ENCODE data around the gene MICB.
"Not testable (repeated sequence)": the region's sequence is repeated elsewhere in the genome, so short reads cannot be mapped to it uniquely, and the experiment has no call there.

The MICB gene

DNA sequence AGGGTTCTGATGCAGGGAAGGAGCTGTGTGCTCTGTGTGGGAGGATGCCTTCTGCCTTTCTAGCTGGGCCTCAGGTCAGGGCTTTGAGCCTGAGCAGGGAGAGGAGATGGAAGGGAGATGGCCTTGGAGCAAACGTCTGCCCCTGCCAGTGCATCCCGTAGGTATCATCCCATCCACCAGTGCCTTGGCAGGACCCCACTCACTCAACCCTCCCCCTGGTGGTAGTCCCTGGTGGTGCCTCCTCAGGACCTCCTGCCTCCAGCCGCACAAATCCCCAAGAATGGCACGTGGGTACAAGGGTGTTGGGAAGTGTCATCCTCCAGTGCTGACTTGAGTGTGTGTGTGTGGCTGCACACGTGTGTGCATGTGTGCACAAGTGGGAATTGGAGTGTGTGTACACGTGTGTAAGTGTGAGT, 23.1 kb upstream of the MICB start:
- no peak for DNase-seq (ENCODE audit: low read depth)

DNA sequence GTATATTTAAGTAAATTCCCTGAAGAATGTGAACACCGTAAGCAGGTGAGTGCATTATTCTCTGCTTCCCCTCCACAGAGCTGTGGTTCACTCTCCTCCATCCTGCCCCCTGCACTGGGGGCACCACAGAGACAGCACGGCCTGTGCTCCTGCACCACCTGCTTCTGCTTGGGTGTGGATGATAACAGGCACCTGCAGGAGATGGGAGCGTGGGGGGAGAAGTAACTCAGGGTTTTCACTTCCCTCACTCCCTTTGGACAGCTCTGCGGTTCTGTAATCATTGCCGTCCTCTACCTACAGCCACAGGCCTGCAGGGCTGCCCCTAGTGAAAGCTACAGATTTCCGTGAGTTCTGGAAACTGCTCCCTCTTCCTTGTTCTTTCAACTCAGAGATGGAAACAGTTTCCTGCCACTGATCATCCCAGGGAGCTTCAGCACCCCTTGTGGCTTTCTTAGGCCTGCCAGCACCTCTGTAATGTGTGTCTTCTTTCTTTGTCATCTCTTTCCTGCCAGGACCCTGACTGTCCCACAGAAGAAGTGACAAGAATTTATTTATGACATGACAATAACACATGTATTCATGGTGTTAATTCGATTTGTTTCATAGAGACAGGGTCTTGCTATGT, 21.3 kb upstream of the MICB start:
- DNase-seq (ENCODE audit: low read depth): no peak

DNA sequence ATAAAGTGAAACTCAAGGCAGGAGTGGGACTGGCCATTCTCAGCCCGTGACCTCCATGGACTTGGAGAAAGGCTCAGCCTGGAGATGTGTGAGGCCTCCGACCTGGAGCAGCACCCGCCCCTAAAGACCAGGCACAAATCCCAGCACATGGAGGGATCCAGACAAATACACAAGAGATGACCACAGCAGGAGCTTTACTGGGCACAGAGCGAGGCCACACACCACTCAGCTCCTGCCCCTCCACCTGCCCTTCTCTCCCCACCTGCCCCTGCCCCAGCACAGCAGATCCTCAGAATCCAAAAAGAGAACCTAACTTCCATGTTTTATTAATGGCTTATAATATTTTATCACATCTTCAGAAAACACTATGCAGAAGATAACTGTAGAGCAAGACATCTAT, 20.4 kb upstream of the MICB start:
- DNase-seq (ENCODE audit: low read depth): no peak

DNA sequence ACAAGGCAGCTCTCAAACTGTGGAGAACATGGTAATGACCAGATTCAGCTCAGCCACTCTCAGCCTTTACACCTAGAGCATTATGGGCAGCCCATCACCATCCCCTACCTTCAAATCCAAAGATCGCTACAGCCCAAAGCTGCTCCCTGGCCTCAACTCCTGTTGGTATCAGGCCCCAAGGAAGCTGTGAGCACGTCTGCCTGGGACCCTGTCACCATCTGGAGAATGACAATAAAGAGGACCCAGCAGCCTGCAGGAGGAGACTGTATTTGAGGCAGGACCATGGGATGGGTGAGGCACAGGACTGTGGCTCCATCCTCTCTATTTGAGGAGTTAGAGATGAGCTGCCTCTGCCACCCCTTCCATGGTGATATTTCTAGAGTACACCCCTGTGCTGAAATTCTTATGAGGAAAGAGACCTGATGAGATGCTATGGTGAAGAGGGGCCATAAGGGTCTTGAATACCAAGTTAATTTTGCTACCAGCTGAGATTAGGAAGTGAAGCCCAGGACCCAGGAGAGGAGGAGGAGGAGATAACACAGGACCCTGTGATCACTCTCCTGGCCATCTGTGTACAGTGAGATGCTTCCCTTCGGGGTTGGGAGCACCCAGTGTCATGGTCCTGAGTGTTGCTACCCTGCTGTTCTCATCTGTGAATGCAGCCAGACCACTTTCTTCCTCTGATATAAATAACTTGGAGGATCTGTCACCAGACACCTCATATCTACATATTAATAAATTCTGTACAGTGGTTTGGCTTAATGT, 19.6 kb upstream of the MICB start:
- no peak for DNase-seq (ENCODE audit: low read depth)

DNA sequence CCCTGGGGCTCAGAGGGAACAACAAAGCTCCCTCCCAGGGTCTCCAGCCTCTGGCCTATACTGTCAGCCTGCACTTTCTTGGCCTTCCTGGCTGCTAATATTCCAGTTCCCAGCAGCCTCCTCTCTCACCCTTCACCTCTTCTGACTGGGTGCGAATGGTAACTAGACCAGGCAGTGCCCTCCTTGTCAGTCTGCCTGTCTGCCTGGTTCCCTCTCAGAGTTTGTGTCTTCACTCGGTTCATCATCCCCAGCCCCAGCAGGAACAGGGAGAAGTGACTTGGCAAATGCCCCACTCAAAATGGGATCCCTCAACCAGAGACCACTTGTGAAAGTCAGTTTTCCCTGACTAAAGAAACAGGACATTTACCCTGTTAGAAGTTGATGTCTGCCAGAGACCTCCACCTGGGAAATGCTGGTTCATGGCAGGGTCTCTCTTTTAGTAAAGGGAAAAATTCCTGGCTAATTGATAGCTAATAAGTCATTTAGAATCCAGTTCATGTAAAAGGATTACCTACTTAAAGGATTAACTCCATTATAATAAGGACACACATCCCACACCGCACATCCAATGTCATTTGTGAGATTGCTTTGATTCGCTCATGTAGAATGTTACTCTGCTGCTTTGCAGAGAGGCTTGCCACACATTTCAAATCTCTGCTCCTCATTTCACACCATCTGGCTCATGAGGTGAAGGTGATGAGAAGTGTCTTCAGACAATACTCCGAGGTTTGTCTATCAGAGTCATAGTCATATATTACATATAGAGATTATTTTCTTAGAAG, 18.6 kb upstream of the MICB start:
- DNase-seq (ENCODE audit: low read depth): no peak

DNA sequence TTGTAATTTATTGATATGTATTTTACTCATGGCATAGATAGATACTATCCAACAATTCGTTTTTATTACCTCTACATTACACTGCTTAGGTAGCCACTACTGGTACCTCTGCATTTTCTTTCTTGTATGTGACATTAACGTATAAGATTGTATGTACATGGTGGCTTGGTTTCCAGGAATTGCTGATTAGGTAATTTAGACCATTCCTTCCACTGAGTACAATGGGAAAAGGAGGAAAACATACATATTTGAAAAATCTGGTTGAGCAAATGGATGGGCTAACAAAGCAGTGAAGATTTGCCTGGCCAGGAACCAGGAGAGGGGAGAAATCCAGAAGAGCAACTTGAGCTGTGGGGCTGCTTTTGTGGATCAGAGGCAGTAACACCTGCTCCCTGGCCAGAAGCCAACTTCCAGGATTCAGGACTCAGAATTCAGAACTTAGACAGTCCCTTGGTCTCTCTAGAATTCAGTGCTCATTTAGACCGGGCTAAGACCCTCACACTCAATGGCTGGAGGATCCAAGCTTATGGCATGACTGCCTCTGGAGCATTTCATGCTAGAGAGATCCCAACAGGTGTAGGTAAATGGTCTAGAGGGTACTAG, 17.9 kb upstream of the MICB start:
- DNase-seq (ENCODE audit: low read depth): no peak

DNA sequence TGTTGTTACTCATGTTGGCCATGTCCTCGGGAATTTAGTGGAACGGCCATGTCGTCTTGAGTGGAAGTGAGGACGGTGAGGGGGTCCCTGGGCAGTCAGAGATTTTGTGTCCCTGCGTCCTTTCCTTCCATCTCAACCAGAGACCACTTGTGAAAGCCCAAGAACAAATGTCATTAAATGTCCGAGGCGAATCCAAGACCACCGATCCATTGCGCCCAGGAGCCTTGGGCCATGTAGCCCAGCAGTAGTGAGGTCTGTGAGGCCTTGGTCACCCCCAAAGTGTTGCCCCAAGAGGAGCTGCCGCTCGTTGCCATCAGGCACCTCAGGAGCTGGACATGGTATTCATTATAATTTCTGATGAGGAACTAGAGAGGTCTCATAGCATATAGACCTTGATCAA, 17.4 kb upstream of the MICB start:
- no peak for DNase-seq (ENCODE audit: low read depth)

DNA sequence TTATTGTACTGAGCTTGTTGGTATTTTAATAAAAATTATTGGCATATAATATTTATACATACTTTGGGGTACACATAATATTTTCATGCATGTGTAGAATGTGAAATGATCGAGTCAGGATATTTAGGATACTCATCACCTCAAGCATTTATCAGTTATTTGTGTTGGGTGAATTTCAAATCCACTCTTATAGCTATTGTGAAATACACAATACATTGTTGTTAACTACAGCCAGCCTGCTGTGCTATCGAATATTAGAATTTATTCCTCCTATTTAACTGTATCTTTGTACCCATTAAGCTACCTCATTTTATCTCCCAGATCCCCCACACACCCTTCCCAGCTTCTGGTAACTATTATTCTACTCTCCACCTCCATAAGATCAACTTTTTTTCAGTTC, 14.6 kb upstream of the MICB start:
- DNase-seq (ENCODE audit: low read depth): no peak

DNA sequence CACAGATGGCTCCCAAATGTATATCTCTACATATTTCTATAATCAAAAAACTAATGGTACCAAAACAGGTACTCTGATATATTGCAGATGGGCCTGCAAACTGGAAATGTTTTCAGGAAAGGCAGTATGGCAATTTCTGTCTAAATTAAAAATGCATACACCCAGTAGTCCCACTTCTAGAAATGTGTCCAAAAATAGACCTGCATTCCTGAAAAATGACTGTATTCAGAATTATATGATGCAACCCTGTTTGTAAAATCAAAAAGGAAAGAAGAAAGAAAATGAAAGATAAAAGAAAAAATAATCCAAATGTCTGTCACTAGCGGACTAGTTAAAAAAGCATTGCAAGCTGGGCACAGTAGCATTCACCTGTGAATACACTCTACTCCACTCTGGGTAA, 12.9 kb upstream of the MICB start:
- DNase-seq (ENCODE audit: low read depth): no peak

DNA sequence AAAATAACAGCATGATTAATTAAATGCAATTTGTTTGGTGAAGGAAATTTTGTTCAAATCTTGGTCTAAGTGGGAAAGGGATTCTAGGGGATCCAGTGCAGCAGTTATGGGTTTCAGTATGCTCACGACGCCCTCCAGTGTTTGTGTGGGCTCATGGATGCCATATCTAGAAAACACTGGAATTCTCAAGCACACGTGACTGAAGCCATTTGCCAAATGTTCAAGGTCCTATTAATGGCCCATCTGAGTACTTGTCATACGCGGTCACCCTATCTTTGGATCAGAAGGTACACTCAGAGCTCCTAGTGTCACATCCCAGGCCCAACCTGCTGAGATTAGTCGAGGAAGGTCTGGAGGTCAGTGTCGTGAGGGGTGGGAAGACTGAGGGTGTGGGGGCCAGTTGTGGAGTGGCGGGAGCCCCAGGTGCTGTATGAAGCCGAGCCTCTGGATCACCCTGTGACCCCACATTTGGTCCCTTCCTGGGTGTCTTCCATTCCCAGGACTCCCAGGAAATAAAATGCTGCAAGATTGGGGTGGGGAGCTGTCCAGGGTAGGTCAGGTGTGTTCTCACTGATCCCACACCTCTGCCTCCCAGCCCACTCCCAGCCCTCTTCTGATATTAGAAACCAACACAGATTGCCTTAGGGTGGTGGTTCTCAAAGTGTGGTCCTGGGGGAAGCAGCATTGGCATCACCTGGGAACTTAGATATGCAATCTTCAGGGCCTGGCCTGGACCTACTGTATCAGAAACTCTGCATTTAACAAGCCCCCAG, 11.7 kb upstream of the MICB start:
- DNase-seq (ENCODE audit: low read depth): not testable (repeated sequence)

DNA sequence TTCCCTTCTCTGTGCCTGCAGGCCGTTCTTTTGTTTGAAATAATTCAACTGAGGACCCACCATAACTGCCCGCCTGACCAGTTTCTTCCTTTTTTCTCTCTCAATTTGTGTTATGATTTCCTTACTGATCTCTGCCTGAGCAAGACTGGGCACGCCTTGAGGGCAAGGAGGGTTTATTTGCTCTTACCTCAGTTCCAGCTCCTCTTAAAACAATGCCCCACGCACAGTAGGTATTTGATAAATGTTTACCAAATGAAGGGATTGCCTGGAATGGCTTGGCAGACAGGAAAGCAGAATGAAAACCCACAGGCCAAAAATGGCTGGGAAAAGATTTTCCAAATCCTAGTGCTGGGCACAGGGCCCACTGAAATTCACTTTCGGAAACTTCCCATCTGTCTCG, 10.3 kb upstream of the MICB start:
- DNase-seq (ENCODE audit: low read depth): not testable (repeated sequence)

DNA sequence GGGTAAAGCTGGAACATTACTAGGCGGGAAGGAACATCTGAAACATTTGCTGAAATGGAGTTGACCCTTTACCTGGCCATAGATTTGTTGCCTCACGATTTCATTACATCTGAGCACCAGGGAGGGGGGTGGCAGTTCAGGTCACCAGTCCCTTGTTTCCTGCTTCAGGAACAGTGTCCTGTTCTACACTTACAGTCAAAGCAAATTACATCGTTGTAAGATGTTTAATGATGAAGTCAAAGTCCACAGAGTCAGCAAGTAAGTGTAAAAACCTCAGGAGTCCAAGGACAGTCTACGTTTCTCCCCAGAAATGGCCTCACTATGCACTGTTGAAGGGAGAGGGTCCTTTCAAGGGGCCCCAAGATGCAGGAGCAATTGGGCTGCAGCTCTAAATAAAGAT, 8.9 kb upstream of the MICB start:
- no peak for DNase-seq (ENCODE audit: low read depth)

DNA sequence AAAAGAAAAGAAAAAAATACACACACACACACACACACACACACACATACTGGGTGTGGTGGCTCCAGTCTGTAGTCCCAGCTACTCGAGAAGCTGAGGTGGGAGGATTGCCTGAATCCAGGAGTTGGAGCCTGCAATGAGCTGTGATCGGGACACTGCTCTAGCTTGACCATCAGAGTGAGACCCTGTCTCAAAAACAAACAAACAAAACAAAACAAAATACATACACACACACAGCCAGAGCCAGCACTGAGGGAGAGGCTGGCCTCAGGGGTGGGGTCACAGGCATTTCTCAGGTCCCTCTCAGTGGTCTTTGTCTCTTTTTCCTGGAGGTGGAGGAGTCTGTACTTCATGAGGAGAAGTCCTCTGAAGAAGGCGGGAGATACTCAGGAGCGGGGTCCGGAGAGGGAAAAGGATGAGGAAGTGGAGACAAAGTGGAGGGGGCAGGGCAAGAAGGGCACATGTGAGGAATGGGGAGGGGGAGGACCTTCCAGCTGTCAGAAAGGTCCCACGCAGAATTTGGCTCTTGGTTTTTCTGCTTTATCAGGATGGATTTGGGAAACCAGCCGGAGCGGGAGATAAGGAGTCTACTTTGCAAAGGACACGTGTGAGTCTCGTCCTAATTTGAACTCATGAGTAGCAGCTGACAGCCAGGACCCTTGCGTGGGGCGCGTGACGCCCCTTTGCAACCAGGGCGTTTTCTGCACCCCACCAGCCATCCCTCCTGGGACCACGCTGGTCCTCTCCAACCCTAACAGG, 7.7 kb upstream of the MICB start:
- no peak for DNase-seq (ENCODE audit: low read depth)

DNA sequence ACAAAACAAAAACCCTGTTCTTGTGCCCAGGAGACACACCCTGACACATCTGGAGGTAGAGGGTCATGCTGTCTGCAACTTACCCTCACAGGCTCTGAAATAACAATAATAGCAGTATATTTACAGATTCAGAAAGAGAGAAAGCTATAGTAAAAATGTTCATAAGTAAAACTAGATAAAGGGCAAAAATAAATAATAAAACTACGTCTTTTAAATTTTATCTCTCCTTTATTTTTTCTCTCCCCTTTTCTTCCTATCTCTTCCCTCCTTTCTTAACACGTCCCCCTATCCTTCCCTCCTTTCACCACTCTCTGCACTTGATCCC, 4.4 kb upstream of the MICB start:
- not testable (repeated sequence) for DNase-seq (ENCODE audit: low read depth)

DNA sequence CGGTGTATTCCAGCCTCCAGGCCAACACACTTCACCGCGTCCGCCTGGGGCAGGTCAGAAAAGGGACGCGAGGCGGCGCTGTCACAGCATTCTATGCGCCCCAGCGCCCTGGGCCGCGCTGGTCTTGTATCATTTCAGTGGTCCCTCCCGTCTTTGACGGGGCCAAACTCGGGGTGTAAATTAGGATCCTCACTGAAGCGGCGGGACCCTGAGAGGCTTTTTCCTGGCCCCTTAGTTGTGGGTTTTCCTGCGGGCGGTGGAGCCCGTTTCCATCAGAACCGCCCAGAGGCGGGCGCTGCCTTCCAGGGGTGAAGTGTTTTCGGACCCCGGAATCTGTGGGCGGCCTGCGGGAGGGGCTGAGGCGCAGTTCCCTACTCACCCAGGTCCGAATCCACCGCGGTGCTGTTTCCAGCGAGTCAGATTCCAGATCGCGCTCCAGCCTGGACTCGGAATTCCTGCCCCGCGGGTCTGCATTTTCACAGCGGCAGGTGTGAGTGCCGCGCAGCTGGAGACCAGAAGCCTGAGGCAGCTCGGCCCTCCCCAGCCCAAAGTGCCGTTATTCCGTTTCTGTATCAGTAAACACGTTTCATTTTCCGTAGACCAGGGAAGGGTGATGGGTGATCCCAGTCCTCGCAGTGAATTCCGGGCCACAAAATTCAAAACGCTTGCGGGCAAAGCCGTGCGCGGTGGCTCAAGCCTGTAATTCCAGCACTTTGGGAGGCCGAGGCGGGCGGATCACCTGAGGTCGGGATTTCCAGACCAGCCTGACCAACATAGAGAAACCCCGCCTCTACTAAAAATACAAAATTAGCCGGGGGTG, 3.9 kb upstream of the MICB start:
- DNase-seq (ENCODE audit: low read depth): peak; percentile 55

DNA sequence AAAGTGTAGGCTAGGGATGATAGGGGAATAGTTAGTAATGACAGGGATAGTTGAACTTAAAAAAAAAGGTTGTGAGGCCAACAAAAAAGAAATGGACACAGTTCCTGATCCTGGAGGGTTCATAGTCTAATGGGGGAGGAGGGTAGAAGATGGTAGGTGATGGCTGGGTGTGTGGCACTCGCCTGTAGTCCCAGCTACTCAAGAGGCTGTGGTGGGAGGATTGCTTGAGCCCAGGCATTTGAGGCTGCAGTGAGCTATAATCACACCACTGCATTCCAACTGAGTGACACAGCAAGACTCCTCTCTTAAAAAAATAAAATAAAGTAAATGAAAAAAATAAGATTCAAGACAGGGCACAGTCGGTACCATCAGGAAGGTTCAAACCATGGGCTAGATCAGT, 2.4 kb upstream of the MICB start:
- no peak for DNase-seq (ENCODE audit: low read depth)

DNA sequence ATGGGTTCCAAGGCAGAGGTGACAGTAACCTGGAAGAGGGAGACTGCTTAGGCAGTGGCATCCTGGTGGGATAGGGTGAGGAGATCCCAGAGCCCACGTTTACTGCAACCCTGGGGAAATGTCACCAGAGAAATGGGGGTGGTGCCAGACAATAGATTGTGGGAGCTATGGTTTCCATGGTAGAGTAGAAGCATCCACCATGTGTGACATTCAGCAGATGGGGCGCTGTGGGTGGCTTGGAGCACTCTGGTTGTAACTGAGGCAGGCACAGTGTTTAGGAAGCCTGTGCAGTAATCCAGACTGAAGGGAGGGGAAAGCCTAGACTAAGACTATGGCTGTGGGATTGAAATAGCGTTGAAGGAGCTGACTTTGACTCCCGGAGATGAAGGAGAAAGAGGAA, 1.1 kb upstream of the MICB start:
- not testable (repeated sequence) for DNase-seq (ENCODE audit: low read depth)

DNA sequence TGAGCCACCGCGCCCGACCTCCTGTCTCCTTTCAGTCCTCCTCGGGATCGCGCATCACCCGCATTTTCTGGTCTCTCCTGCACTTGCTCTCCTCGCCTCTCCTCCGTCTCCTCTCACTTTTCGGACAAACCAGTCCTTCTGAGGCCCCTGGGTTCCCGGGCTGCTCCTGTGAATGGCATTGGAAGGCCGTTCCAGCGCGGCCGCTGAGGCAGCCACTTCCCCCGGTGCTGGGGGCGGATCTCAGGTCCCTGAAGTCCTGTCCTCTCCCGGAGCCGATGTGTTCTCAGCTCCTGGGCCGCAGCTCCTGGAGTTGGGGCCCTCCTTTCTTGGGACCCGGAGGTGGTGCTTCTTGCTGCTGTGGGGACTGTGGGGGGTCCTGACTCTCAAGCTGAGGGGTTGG, 803 bp downstream of the MICB start:
- DNase-seq (ENCODE audit: low read depth): no peak

DNA sequence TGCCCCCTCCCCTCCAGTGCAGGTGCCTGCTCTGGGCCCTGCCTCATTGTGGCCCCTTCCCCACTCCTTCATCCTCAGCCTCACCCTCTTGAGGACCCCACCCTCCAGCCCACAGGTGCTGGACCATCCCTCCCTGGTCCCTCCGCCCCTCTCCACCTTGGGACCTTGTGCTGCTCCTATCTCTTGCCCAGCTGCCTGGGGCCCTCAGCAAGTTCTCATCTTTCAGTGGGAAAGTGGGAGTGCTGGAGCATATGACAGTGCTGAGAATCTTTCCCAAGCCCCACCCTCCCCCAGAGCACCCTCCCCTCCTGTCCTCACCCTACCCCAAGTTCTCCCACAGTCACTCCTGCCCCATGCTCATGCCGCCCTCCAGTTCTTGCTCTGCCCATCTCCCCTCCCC, 1.7 kb downstream of the MICB start:
- DNase-seq (ENCODE audit: low read depth): not testable (repeated sequence)

DNA sequence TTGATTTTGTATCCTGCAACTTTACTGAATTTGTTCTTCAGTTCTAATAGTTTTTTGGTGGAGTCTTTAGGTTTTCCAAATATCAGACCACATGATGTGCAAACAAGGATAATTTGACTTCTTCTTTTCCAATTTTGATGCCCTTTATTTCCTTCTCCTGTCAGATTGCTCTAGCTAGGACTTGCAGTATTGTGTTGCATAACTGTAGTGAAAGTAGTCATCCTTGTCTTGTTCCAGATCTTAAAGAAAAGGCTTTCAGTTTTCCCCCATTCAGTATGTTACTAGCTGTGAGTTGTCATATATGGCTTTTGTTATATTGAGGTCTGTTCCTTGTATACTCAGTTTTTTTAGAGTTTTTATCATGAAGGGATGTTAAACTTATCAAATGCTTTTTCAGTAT, 4.6 kb downstream of the MICB start:
- no peak for DNase-seq (ENCODE audit: low read depth)

DNA sequence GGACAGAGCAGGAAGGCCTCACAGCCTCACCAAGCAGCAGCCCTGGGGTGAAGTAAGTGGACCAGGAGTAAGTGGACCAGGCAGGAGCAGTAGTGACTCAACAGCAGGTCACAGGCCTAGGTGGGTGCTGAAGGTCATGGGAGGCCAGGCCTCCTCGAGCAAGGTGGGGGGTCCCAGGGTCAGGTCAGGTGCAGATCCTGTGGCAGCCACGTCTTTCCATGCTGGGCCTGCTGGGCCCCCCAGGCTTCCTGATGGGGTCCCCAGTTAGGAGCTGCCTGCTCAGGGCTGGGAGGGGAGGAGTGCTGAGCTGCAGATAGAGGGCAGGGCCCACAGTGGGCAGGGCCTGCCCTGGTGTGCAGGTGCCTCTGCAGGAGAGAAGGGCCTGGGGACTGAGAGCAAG, 11.1 kb downstream of the MICB start:
- DNase-seq (ENCODE audit: low read depth): not testable (repeated sequence)
